Measurements from ENCODE around the gene PLXDC2.

Gene PLXDC2

DNA sequence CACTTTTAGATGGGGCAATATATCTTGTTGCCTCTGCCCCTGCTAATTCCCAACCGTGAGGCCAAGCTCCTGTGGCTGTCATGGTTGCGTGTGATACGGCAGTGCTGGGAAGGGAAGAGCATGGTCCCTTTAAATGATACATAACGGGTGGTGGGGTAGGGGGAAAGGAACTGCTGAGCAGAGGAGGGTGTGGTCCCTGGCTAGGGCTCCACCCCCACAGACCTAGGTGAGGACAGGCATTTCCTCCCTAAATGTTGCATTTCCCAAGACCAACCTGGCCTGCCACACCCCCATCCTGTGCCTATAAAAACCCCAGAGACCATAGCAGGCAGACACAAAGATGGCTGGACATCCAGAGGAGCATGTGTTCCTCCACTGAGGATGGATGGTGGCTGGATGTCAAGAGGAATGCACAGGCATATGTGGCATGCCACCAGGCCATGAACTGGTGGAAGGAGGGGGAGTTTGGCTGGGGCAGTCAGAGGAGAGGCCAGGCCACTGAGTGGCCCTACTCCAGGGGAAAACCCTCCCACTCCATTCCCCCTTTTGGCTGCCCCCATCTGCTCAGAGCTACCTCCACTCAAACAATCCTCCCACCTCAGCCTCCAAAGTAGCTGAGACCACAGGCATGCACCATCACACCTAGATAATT, 104.0 kb downstream of the PLXDC2 start:
- TF ChIP-seq, protein P1, sequence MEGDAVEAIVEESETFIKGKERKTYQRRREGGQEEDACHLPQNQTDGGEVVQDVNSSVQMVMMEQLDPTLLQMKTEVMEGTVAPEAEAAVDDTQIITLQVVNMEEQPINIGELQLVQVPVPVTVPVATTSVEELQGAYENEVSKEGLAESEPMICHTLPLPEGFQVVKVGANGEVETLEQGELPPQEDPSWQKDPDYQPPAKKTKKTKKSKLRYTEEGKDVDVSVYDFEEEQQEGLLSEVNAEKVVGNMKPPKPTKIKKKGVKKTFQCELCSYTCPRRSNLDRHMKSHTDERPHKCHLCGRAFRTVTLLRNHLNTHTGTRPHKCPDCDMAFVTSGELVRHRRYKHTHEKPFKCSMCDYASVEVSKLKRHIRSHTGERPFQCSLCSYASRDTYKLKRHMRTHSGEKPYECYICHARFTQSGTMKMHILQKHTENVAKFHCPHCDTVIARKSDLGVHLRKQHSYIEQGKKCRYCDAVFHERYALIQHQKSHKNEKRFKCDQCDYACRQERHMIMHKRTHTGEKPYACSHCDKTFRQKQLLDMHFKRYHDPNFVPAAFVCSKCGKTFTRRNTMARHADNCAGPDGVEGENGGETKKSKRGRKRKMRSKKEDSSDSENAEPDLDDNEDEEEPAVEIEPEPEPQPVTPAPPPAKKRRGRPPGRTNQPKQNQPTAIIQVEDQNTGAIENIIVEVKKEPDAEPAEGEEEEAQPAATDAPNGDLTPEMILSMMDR (IDR thresholded peaks at IDR 0.05; ENCODE audit: extremely low read depth, missing control alignments): no peak
- DNase-seq (ENCODE audit: low spot score): no peak

DNA sequence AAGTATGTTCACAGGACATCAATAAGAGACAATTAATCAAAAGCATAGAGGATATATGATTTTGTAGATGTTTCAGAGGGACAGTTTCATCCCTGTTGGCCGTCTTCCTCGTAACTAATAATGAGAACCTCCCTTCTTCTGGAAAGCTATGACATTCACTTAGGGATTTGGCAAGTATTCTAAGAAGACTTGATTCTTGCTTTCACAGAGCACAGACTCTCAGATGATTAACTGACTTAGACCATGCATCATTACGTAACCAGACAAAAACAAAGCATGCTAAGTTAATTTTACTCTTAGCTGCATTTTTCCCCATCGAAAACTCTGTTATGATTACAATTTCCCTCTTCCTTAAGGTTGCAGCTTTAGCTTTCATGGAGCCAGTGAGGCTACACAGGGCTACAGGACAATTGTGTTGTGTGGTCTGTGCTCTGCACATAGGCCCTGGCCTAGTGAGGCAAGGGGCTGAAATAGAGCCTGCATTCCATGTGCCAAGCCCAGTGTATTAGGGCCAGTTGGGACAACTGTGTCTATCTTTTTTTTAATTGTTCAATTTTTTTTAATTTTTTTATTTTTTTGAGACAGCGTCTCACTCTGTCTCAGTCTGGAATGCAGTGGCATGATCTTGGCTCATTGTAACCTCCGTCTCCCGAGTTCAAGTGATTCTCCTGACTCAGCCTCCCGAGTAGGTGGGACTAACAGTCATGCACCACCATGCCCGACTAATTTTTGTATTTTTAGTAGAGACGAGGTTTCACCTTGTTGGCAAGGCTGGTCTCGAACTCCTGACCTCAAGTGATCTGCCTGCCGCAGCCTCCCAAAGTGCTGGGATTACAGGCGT, 105.3 kb downstream of the PLXDC2 start:
- no peak for DNase-seq (ENCODE audit: low spot score)
- TF ChIP-seq, protein P1 (IDR thresholded peaks at IDR 0.05; ENCODE audit: extremely low read depth, missing control alignments): no peak

DNA sequence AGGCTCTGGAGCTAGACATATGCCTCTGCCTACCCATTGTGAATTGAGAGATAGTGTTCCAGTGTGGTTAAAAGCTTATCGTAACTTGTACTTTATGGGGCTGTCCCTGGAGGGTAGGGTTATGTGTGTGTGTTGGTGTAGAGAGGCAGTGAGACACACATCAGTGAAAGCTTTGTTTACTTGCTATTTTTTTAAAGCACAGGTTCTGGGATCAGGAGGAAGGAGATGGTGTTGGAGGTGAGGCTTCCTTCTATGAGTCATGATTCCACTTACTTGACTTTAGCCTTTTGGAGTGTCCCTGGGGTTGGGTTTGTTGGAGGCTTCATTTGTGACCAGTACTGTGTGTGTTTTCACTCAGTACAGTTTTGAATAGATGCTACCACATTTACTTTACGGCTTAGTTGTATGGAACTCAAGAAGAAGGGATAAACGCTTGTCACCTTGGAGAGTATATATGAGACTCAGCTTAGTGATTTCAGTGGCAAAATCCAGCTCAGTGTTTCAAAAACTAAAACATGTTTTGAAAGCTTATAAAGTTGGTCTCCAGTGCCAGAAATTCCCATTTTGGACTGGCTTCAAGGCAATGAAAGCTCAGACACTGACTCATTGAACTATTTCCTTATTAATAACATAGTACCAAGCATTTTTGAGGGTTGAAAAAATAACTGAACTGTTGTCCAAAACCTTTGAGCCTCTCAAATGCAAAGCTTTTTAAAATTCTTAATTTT, 106.2 kb downstream of the PLXDC2 start:
- TF ChIP-seq, protein P1 (IDR thresholded peaks at IDR 0.05; ENCODE audit: extremely low read depth, missing control alignments): no peak
- no peak for DNase-seq (ENCODE audit: low spot score)

DNA sequence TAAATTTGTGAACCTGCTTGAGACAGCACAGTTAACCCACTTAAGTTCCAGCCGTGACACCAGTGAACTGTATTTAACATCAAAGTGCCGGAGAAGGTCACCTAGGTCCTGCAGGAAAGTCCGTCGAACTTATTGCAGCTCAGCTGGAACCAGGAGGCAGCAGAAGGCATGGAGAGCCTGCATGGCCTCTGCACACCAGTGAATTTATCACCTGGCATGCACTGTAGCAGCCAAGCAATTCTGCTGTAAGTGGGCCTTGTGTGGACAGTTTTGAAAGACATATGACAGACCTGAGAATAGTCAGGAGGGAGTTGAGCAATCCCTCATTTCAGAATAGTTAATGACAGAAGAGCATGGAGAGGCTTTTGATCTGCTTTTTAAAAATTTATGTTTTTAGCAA, 108.8 kb downstream of the PLXDC2 start:
- TF ChIP-seq, protein P1 (IDR thresholded peaks at IDR 0.05; ENCODE audit: extremely low read depth, missing control alignments): no peak
- DNase-seq (ENCODE audit: low spot score): no peak

DNA sequence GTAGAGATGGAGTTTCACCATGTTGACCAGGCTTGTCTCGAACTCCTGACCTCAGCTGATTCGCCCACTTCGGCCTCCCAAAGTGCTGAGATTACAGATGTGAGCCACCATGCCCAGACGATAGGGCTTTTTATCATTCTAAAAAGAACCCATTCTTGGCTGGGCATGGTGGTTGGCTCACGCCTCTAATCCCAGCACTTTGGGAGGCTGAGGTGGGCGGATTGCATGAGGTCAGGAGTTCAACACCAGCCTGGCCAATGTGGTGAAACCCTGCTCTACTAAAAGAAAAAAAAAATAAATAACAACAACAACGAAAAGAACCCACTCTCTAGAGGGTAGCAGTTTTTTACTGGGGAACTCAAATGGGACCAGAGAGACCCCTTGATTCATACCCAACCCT, 112.7 kb downstream of the PLXDC2 start:
- TF ChIP-seq, protein P1 (IDR thresholded peaks at IDR 0.05; ENCODE audit: extremely low read depth, missing control alignments): no peak
- no peak for DNase-seq (ENCODE audit: low spot score)

DNA sequence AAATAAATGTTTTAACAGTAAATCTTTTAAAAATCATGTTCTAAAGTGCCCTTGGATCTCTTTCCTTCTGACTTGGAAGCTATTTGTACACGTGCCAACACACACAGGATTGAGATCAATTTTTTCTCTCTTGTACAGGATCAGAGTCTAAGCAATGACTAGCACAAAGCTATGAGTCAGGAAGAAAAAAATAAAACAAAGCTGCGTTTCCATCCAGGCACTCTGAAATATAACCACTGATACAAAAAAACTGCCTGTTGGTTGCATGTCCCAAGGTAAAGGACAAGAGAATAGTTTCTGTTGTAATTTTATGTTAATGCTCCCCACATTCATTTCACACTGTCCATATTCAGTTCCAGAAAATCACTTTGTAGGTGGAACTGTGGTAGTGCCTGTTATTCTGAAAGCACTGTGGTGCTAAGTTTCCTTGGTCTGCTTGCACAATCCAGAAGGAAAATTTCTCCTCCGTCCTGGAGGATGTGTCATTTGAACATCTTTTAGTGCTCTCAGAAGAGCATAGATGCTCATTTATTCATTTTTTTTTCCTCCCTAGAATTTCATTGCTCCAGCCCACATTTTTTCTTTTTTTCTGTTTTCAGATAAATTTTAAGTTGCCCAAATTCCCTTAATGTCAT, 113.4 kb downstream of the PLXDC2 start:
- DNase-seq (ENCODE audit: low spot score): no peak
- TF ChIP-seq, protein P1 (IDR thresholded peaks at IDR 0.05; ENCODE audit: extremely low read depth, missing control alignments): no peak
